CD4-positive, alpha-beta T cell treated with Interleukin-4 for 1 hour (primary cell): Measurements from ENCODE around the gene C10orf105.

Experiments used
- DNase-seq, 2 donors: peaks; one replicate each; pipeline ENCODE4 v3.0.0-alpha.2; 2020 to 2022

C10orf105 gene

GRCh38 chr10:71697938-71698709 lies 21.5 kb downstream of the C10orf105 start:
- peak; percentile 44 to 49 for DNase-seq

GRCh38 chr10:71696628-71697326 lies 22.8 kb downstream of the C10orf105 start:
- peak; percentile 61 to 67 for DNase-seq

- DNase-seq = no peak
These were observed 23.8 kb downstream of the C10orf105 start for GRCh38 chr10:71695502-71696476.

- DNase-seq = peak; percentile 45 to 79
These were observed 25.0 kb downstream of the C10orf105 start for GRCh38 chr10:71694567-71694968.

- no peak for DNase-seq
These were observed 25.5 kb downstream of the C10orf105 start for GRCh38 chr10:71694039-71694501.

GRCh38 chr10:71693377-71693776 lies 26.2 kb downstream of the C10orf105 start:
- no peak for DNase-seq

- DNase-seq = no peak
These were observed 26.8 kb downstream of the C10orf105 start for GRCh38 chr10:71692598-71693306.

- DNase-seq = no peak
These were observed 28.2 kb downstream of the C10orf105 start for GRCh38 chr10:71691405-71691804.

- DNase-seq = no peak
These were observed 29.4 kb downstream of the C10orf105 start for GRCh38 chr10:71690094-71690720.

GRCh38 chr10:71688256-71688655 lies 31.3 kb downstream of the C10orf105 start:
- no peak for DNase-seq

- DNase-seq = no peak
These were observed 32.1 kb downstream of the C10orf105 start for GRCh38 chr10:71687480-71687879.

GRCh38 chr10:71687077-71687476 lies 32.5 kb downstream of the C10orf105 start:
- no peak for DNase-seq

- DNase-seq = no peak
These were observed 33.9 kb downstream of the C10orf105 start for GRCh38 chr10:71685554-71686232.

GRCh38 chr10:71684356-71685173 lies 35.0 kb downstream of the C10orf105 start:
- DNase-seq = no peak

GRCh38 chr10:71683301-71683700 lies 36.3 kb downstream of the C10orf105 start:
- DNase-seq = no peak

- no peak for DNase-seq
These were observed 37.6 kb downstream of the C10orf105 start for GRCh38 chr10:71681977-71682376.

- DNase-seq = no peak
These were observed 40.2 kb downstream of the C10orf105 start for GRCh38 chr10:71679425-71679824.

- no peak for DNase-seq
These were observed 41.3 kb downstream of the C10orf105 start for GRCh38 chr10:71678057-71678805.

GRCh38 chr10:71677261-71677660 lies 42.3 kb downstream of the C10orf105 start:
- DNase-seq = no peak
